NCI-H510A treated with DMSO at 0.1 percent for 48 hours (cell line): ENCODE data around the gene GPS1.

ENCODE experiments used
- DNase-seq: peaks from one replicate; lab custom pipeline; 2025; lab: John Stamatoyannopoulos, UW

GPS1 gene

DNA sequence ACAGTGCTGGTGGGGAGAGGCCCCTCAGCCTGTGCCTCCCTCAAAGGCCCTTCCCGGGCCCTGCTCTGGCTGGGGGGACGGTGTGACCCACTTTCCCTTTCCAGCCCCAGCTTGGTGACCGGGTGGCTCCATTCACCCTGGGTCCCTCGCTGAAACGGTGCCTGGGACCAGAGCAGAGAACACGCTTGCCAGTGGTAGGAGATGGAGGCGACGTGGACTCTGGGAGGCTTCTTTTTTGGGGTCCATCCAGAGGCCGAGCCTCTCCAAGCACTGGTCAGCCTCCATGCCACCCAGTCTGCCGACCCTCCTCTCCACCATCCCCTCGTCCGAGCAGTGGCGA, 36.8 kb upstream of the GPS1 start:
- no peak for DNase-seq

GRCh38 chr17:82015311-82015971, 36.3 kb upstream of the GPS1 start:
- DNase-seq: no peak

DNA sequence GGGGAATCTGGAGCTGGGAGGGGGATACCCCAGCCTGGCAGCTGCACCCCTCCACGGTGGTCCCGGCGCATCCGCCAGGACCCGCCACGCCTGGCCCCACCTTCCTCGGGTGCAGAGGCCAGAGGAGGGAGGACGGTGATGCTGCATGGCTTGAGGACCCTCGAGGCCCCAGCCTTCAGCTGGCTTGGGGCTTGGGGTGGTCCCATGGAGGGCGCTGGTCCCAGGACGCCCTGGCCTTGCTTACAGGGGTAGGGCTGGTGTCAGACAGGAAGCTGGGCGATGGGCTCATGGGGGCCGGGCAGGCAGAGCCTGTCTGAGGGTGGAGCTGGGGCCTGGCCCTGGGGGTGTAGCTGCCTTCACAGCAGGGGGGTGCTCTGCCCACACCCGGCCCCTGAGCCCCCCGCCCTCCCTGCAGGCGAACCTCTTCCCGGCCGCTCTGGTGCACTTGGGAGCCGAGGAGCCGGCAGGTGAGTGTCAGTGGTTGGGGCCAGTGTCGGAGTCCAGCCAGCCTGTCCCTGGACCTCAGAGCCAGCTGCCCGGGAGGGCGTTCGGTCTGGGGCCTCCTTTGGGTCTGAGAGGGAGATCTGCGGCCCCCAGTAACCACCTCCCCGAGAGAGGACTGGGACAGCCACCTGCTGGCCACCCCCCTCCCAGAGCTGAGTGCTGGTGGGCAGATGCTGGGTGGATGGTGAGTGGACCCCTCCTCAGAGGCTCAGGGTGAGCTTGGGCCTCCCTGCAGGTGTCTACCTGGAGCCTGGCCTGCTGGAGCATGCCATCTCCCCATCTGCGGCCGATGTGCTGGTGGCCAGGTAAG, 35.4 kb upstream of the GPS1 start:
- no peak for DNase-seq

GRCh38 chr17:82016875-82017459, 34.7 kb upstream of the GPS1 start:
- DNase-seq: no peak

DNA sequence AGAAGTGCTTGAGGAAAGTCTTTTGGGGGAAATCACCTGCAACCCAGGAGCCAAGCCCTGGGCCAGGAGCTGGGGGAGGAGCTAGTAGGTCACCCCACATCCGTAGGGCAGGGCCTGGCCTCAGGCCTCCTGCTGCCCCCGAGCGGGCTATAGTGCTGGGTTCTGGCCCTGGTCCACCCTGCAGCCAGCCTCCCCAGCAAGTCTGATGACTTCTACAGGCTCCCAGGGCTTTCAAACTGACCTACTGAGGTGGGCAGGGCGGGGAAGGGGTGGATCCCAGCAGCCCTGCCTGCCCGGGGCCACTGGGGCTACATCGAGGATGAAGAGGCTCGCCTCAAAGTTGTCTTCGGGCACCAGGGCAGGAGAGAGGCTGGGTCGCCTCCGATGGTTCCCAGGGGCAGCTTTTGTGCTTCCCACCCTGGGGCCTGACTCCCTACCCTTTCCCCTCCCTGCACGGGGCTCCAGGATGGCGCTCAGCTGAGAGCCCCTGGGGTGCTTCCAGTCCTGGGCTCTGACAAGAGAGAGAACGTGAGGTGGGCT, 34.0 kb upstream of the GPS1 start:
- DNase-seq: no peak

DNA sequence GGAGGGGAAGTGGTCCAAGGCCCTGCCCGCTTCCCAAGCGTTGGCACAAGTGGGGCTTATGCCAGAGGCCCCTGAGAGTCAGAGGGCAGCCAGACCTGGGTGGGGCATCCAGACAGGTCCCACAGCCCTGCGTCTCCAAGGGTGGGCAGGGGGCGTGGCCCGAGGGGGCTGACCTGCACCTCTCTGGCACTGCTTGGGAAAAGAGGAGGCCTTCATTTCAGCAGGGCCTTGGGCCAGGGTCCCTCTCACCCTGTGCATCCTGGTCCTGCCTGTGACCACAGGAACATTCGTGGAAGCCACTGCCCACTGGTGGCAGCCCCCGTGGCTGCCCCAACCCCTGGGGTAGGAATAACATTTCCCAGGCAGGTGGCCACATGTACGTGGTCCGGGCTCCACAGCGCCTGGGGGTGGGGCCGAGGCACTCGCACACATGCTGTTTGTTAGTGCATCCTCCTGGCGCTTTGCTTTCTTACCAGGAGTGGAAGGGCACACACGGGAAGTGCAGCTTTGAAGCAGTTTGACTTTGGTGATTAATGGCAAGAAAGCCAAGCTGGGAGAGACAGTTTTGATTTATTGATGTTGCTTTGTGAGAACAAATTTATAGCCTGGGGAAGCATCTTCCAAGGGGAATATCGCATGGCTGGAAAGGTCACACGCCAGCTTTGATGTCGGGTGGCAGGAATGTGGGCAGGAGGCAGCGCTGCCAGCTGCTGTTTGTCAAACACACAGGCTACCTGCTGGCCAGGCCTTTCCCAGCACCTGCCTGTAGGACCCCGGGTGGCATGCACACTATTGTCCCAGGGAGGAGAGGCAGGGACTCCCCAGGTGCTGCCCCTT, 33.3 kb upstream of the GPS1 start:
- peak; percentile 49 for DNase-seq

DNA sequence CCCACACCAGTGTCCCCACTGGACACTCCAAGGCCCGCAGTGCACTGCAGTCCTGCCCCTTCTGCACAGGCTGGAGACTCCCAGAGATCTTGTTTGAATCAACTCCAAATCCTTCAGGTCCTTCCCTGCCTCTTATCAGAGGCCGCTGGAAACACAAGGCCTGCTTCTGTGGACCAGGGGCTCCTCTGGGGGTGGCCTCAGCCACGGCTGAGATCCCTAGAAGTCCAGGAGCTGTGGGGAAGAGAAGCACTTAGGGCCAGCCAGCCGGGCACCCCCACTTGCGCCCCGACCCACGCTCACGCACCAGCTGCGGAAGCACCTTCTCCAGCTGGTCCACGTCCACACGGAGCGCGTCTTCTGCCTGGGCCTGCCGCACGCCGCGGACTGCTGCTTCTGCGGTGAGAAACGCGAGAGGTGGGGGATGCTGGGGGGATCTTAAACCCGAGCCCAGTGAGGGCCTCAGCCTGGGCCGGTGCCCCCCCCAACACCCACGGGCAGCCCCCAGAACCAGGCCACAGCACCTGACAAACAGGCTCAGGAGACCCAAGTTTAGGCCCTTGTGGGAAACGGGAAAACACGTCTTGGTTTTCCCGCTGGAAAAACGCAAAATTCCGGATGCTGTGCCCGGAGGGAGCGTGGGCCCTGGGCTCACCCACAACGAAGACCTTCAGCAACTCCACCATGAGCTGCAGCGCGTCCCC, 32.6 kb upstream of the GPS1 start:
- DNase-seq: no peak

DNA sequence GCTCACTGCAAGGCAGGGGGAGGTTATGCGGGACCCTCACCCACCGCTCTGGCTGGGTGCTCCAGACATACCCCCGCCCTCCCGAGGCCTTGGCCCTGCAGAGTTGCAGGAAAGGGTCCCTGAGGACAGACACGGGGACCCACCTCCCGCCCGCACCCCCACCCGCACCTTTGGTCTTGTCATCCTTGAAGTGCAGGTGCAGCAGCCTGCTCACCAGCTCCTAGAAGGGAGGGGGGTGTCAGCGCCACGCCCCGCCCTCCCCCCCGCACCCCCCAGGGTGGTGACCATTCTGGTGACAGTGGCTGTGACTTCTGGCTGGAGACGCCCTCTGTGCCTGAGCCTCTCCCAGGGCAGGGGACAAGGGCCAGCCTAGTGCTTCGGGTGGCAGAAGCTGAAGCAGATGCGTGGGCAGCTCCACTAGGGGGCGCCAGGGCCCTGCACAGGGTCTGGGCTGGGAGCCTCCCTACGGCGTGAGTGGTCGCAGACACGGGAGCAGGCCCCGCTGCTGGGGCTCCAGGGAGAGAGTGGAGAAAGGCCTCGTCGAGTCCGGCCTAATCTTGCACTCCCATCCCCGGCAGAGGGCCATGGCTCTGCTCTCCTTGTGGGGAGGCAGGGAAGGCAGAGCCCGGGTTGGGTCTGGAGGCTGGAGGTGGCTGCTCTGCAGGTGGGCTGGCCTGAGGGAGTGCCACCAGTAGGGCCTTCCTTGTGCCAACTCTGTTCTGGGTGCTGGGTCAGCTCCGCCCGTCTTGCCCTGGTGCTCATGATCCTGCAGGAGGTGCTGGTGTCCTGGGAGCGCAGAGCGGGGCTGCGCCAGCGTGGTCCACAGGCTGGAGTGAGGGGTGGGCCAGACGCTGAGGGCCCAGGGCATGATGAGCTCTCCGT, 31.8 kb upstream of the GPS1 start:
- peak; percentile 39 for DNase-seq

GRCh38 chr17:82020572-82021106, 31.1 kb upstream of the GPS1 start:
- no peak for DNase-seq

DNA sequence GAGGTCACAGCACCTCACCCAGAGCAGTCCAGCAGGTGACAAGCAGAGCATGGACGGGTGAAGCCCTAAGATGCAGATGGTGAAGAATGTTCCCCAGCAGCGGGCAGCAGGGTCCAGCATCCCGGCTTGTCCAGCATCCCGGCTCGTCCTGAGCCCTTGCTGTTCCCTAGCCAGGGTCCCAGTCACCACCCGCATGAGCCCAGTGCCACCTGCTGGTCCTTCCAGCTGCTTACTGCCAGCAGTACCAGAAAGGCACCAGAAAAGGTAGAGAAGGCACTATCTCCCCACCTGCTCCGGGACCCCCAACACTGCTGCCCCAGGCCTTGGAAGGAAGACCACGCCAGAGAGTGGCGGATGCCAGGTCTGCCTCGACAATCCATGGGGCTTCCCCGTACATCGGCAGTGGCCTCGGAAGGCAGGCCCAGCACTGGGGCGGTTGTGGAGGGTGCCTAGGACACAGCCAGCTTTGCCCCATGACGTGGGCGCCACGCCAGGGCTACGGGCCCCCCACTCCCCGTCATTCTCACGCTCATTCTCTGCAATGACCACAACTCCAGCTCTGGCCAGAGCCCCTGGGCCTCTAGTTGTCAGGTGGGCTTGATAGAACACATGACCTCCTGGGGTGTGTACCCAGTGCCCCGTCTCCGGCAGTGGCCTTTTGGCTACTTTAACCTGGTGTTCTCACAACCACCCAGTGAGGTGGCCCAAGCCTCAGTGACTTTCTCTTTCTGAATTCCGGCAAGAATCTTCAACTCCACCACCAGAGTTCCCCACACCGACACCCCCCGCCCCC, 30.4 kb upstream of the GPS1 start:
- DNase-seq: peak; percentile 45

DNA sequence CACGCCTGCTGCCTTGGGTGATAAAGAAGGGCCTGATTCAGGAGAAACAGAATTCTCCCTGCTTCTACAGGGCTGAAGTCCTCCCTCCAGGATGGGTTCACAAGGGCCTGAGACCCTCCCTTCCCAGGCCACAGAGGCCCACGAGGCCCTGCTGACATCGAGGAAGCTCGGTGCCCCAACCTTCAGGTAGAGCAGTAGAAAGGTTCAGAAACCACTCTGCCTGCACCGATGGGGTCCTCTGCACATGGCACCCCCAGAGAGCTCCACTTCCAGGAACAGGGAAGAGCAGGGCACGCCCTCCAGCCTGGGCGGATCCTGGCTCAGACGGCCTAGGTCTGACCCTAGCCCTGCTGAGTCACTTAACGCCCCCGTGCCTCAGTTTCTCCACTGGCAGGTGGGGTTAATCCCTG, 29.8 kb upstream of the GPS1 start:
- no peak for DNase-seq

- no peak for DNase-seq
Observed at GRCh38 chr17:82022310-82022980, 29.3 kb upstream of the GPS1 start, which contains the start of gene CENPX. Gene CENPX, minus strand, starts transcription at chr17:82022878. Its CDS starts 17 bp downstream, at chr17:82022861.

GRCh38 chr17:82022981-82023446, 28.7 kb upstream of the GPS1 start, which contains the start of gene LRRC45:
Gene LRRC45, plus strand, starts transcription at chr17:82023305. Its CDS starts 339 bp downstream, at chr17:82023644.
- peak; percentile 98 for DNase-seq

DNA sequence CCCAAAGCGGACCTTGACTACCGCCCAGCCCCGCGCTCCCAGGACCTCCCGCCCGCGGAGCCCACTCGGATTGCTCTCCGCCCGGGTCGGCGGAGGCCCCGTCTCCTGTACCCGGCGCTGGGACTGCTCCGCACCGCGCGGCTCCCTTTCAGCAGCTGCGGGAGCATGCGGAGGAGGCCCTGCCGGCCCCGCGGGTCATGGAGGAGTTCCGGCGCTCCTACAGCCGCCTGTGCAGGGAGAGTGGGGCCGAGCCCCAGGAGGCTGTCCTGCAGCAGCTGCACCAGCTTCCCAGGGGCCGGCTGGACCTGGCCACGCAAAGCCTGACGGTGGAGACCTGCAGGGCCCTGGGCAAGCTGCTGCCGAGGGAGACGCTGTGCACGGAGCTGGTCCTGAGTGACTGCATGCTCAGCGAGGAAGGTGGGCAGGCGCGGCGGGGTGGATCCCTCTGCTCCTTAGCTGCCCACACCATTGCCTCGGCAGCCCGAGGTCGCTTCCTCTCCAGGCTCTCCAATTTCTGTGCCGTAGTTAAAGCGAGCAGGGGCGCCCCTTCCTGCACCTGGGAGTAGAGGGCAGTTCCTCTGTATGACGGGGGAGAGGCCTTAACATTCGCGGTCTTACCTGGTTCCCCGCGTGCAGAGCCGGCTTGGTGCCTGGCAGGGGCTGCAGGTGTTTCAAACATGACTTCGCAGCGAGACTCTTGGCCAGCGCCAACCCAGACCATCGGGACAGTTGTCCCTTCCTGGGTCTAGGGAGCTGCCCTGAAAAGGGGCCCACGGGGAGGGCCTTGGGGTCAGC, 28.1 kb upstream of the GPS1 start:
- DNase-seq: peak; percentile 27

GRCh38 chr17:82024859-82025258, 26.8 kb upstream of the GPS1 start:
- no peak for DNase-seq

DNA sequence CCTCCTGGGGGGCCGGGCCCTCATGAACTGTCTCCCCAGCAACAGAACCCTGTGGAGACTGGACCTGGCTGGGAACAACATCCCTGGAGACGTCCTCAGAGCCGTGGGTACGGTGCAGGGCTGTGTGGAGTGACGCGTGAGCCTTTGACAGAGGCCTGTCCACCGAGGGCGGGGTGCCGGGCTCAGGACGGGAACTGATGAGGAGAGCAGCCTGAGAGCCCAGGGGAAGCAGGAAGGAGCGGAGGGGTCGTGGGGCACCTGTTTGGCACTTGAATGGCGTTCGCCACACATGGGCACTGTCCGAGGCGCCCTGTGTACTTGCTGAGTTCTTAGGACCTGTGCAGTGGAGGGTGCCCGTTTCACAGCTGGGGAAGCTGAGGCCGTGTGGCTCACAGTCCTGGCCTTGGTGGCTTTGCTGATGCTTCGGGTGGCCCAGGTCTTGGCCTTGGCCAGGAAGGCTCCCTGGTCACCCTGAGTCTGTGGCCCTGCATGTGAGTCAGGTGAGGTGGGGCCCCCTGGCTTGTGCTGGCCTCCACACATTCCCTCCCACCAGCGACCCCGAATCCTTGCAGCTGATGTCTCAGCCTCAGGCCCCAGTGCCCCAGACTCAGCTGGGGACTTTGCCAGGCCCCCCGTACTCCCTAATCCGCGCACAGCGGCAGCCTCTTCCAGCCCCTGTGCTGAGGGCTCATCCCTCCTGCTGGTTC, 26.1 kb upstream of the GPS1 start:
- DNase-seq: no peak

DNA sequence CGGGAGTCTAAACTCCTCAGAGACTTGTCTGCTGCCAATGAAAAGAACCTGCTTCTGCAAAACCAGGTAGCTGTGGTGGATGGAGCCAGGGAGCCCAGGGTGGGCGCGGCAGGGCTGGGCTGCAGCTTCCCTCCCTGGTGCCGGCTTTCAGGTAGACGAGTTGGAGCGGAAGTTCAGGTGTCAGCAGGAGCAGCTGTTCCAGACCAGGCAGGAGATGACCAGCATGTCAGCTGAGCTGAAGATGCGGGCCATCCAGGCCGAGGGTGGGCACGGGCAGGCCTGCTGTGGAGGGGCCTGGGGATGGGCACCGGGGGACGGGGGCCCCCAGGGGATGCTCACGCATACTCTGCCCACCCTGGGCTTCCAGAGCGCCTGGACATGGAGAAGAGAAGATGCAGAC, 23.5 kb upstream of the GPS1 start:
- DNase-seq: no peak
